ENCODE data around the gene SLC25A4.
A peak's percentile ranks its signal among the peaks of the same experiment; 100 is the strongest.
"Not testable (repeated sequence)": the region's sequence is repeated elsewhere in the genome, so short reads cannot be mapped to it uniquely, and the experiment has no call there.

The SLC25A4 gene

GRCh38 chr4:185183622-185184281 lies 40.7 kb downstream of the SLC25A4 start:
- DNase-seq (ENCODE audit: low read depth in 2 of 2) = peak; percentile 40 to 70

- DNase-seq (ENCODE audit: low read depth in 2 of 2) = no peak
Observed at GRCh38 chr4:185186769-185187168, 43.7 kb downstream of the SLC25A4 start.

- no peak for DNase-seq (ENCODE audit: low read depth in 2 of 2)
Observed at GRCh38 chr4:185189606-185190305, 46.7 kb downstream of the SLC25A4 start.

- no peak for DNase-seq (ENCODE audit: low read depth in 2 of 2)
Observed at GRCh38 chr4:185190306-185190856, 47.3 kb downstream of the SLC25A4 start.

- no peak for DNase-seq (ENCODE audit: low read depth in 2 of 2)
Observed at GRCh38 chr4:185192059-185192458, 49.0 kb downstream of the SLC25A4 start.

- DNase-seq (ENCODE audit: low read depth in 2 of 2) = no peak
Observed at GRCh38 chr4:185194924-185195888, 52.1 kb downstream of the SLC25A4 start.

GRCh38 chr4:185196437-185196836 lies 53.4 kb downstream of the SLC25A4 start:
- no peak for DNase-seq (ENCODE audit: low read depth in 2 of 2)

- not testable (repeated sequence) for DNase-seq (ENCODE audit: low read depth in 2 of 2)
Observed at GRCh38 chr4:185198189-185198588, 55.1 kb downstream of the SLC25A4 start.

Measured in stimulated activated CD4-positive, alpha-beta T cell treated with anti-CD3 and anti-CD28 coated beads, Interleukin-12 subunit alpha, Interleukin-12 subunit beta, amount 100 ng/mL, for 24 hours (primary cell).